Measurements from ENCODE around the gene SPHK1. TPM values are rescaled to one million over a fixed set of nuclear protein-coding genes. Genes with fewer than 3 reads are reported as not detected.

SPHK1 gene
- total RNA-seq, 1 experiment from 2014 or later = 41.2 TPM

DNA sequence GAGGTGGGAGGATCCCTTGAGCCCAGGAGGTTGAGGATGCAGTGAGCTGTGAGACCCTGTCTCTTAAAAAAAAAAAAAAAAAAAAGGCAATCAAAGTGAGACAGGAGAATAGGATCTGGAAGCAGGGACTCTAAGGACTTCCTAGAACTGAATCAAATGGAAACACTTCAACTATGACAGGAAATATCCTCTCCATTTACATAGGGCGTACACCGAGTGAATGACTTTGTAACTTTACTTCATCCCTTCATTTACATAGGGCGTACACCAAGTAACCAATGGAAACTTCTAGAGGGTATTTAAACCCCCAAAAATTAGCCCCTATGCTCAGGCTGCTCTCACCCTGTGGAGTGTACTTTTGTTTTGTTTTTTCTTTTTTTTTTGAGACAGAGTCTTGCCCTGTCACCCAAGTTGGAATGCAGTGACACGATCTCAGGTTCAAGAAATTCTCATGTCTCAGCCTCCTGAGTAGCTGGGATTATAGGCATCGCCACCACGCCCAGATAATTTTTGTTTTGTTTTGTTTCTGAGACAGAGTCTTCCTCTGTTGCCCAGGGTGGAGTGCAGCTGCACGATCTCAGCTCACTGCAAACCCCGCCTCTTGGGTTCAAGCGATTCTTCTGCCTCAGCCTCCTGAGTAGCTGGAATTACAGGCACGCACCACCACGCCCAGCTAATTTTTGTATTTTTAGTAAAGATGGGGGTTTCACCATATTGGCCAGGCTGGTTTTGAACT is 21.1 kb upstream of the SPHK1 start:
- DNase-seq (ENCODE audit: low read depth) = no peak

DNA sequence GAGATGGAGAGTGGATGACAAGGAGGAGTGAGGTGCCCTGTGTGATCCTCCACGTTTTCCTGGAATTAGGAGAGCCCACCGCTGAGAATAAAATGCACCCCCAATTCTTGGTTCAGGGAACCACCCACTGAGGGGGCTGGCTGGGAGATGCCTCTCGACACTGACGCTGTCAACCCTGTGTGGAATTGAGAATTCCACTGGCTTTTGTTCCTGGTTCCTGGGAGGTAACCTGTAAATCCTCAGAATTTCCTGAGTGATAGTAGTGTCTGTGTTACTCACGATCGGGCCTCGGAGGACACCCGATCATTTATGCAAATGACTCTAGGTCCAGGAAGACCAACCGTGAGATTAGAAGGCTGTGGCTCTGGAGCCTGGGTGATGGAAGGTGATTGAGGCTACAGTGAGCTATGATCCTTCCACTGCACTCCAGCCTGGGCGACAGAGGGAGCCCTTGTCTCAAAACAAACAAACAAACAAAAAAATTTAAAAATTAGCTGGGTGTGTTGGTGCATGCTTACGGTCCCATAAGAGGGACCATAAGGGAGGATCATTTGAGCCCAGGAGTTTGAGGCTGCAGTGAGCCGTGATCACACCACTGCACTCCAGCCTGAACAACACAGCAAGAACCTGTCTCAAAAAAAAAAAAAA is 19.0 kb upstream of the SPHK1 start:
- no peak for DNase-seq (ENCODE audit: low read depth)

DNA sequence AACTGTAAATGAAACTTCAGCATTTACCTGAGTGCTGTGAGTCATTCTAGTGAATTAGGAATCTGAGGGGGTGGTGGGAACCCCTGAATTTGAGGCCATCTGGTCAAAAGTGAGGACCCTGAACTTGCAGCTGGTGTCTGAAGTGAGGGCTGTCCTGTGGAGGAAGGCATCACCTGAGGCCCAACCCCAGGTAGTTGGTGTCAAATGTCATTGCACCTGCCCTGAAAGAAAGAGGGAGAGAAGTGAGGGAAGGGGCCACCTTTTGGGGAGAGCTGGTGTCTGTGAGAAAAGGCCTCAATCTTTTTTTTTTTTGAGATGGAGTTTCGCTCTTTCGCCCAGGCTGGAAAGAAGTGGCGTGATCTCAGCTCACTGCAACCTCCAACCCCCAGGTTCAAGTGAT is 18.2 kb upstream of the SPHK1 start:
- no peak for DNase-seq (ENCODE audit: low read depth)

DNA sequence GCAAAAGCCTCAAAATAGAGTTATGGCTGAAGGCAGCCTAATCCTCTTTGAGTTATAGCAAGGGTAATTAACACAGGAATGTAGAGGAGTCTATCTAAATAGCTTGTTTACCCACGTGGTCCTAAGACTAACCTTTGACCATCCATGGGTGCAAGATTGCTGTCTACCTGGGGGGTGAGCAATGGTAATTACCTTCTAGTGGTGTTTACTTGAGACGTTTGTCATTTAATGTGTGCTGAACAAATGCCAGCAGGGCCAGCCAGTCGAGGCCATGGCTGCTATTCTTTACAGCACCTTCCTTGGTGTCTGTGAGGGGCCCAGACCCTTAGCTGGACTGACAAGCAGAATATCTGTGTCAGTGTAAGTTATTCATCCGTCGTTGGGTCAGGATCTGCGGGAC is 16.8 kb upstream of the SPHK1 start:
- DNase-seq (ENCODE audit: low read depth) = no peak

DNA sequence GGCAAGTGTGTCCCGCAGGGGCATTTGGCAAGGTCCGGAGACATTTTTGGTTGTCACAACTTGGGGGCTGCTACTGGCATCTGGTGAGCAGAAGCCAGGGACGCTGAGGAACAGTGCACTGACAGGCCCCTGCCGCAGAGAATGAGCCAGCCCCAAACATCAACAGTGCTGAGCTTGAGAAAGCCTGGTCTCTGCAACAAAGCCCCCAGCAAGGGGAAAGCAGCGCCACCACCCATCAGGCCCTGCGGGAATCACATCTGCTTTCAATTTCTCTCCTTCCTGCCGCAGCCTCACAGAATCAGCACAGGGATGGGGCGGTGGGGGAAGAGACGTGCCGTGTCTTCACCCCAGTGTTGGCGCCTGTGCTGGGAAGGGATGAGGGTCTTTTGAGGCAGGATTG is 15.9 kb upstream of the SPHK1 start:
- no peak for DNase-seq (ENCODE audit: low read depth)

DNA sequence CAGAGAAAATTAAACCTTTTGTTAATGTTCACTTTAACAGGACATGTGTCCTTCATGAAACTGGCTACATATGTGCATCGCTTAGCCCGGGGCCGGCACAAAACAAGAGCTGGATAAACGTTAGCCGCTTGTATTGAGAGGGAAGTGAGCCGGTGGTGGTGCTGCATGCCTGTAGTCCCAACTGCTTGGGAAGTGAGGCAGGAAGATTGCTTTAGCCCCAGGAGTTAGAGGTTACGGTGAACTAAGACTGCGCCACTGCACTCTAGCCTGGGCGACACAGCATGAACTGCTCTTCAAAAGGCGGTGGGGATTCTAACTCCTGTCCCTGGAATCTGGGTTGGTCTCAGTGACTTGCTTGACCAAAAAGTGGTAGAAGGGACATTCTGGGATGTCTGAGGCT is 15.0 kb upstream of the SPHK1 start:
- no peak for DNase-seq (ENCODE audit: low read depth)

DNA sequence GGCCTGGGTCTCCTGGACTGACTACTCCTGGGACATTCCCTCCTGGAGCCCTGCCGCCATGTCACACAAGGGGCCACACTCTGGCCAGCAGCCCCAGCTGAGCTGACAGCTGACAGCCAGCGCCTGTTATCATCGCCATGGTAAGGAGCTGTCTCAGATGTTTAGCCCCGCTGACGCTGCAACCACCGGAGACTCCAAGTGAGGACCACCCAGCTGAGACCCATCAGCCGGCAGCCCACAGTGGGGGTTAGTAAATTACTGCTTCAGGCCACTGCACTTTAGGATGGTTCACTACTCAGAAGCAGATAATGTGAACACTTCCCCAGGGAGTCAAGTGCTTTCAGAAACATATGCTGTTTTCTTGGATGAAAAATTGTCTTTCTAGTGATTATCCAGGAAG is 14.6 kb upstream of the SPHK1 start:
- no peak for DNase-seq (ENCODE audit: low read depth)

DNA sequence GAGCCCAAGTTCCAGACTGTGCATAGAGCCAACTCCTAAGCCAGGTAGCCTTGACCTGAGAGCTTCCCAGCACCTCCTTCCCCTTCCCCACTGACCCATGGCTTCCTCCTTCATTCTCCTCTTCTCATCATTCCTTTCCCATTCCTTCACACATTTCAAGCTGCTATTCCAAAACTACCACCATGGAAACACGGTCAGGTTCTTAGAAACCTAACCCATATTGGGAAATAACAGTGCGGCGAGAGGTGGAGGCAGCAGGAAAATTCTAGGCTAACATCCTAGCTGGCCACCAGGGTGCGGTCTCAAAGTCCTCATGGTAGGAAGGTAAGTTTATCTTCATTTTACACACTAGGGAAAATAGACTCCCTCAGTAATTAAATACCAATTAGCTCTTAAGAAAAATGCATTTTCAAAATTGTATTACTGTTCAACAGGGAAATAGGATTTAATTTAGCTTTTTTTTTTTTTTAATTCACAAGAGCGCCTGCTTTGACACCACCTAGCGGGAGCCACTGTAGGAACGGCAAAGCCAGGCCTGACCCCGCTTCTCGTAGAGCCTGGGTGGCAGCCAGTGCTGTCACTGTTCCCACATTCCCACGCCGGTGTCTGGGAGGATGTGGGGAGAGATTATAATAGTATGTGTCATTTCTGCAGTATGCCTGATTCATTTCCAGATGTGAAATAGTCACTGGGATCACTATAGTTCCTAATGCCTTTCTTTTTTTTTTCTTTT is 14.0 kb upstream of the SPHK1 start:
- DNase-seq (ENCODE audit: low read depth) = peak; percentile 96

DNA sequence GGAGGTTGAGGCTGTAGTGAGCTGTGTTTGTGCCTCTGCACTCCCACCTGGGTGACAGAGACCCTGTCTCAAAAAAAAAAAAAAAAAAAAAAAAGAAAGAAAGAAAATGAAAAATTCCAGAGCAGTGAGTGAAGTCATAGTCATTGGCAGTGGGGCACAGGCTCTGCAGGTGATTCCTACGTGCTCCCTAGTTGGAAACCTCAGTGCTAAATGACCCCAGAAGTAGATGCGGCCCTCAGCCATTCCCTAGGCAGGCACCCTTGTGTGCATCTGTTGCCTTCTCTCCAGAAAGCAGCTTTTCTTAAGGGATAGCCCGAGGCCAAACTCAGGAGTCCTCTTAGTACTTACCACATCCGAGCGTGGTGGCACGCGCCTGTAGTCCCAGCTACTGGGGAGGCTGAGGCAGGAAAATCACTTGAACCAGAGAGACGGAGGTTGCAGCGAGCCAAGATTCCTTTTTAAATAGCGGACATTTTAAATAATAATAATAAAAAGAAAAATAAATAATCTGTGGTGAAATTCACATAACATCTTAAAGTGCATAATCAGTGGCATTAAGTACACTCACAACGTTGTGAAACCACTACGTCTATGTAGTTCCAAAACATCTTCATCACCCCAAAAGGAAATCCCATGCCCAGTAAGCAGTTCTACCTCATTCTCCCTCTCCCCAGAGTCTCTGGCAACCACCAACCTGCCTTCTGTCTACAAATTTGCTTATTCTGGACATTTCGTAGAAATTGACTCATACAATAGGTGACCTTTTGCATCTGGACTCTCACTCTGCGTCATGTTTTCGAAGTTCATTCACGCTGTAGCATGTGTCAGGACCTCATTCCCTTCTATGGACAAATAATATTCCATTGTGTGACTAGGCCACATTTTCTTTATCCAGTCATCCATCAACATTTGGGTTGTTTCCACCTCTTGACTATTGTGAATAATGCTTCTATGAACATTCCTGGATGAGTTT is 12.5 kb upstream of the SPHK1 start:
- peak; percentile 94 for DNase-seq (ENCODE audit: low read depth)

DNA sequence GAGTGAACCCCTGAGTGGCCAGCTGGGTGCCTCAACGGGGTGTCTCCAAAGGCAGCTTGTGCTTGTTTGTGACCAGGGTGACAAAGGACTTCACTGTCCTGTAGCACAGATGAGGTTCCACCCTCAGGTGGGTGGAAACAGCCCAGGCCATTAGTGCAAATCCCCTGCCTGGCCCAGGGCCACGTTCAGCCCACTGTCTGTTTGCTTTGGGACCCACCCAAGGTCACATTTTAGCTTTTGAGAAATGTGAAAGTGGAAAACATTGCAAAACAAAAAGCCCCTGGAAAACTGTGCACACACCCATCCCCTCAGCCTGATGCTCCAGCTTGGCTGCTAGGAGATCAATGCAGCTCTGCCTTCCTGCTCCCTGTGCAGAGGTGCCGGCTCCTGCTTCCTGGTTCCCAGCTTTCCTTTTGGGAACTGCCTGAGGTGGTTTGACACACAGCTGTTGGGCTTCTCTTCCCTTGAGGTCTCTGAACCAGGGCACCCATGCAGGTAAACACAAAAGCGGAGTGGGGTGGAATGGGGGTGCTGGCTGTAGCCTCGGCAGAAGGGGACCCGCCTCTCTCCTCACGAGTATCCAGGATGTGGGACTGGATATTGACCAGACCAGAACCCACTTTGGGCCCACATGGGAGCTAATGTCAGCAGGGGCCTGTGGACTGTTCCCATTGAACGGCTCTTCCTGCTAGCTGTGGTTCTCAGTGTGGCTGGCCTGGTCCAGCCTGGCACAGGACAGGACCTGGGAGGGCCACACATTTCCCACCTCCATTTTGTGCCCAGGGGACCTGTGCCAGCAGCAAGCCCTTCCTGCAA is 7.9 kb upstream of the SPHK1 start:
- DNase-seq (ENCODE audit: low read depth) = no peak

DNA sequence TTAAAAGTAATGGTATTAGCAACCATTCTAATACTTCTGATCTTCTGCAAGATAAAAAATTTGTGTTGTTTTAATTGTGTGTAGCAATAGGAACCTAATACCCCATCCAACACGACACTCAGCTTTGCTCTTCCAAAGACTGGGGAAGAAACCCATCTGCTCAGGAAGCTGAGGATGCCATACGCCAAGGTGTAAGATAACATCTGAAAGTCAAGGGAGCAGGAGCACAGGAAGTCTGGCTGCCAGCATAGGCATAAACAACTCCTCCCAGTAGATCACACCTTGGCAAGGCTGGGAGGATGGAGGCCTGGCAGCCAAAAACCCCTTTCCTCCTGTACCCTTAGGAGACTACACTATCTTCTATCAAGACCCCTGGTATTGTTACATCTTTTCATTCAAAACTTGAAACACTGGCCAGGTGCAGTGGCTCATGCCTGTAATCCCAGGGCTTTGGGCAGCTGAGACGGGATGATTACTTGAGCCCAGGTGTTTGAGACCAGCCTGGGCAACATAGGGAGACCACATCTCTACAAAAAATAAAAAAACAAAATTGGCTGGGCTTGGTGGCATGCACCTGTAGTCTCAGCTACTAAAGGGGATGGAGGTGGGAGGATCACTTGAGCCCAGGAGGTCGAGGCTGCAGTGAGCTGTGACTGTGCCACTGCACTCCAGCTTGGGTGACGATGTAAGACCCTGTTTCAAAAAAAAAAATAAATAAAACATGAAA is 5.7 kb upstream of the SPHK1 start:
- no peak for DNase-seq (ENCODE audit: low read depth)

DNA sequence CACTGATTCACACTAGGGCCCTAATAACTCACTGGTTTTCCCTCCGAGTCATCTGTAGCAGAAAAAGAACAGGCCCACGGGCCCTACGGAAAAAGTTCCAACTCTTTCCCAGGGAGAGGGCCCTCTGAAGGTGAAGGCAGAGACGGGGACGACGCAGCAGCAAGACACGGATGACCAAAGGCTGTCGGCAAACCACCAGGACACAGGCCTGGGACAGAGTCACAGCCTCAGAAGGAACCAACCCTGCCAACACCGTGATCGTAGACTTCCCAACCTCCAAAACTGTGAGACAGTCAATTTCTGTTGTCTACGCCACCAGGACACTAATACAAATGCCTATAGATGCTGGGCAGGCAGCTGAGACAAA is 5.2 kb upstream of the SPHK1 start:
- DNase-seq (ENCODE audit: low read depth) = no peak

DNA sequence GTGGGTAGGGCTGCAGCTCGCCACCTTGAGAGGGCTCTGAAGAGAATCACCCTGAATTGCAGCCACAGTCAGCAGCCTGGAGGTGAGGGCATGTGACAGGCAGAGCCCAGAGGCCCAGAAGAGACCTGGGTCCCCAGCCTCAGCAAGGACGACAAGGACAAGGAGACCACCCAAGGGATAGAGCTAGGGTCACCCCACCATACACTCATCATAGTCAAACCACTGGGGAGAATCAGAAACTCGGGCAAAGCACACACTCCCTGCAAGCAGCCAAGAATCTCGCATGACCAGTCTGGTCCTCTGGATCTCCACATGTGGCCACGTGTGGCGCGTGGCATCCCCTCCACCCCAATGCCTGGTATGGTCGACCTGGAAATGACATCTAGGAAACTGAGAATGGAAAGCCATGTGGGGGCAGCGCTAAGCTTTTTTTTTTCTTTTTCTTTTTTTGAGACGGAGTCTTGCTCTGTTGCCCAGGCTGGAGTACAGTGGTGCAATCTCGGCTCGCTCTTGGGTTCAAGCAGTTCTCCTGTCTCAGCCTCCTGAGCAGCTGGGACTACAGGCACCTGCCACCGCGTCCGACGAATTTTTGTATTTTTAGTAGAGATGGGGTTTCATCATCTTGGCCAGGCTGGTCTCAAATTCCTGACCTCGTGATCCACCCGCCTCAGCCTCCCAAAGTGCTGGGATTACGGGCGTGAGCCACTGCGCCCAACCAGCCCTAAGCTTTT is 4.6 kb upstream of the SPHK1 start:
- DNase-seq (ENCODE audit: low read depth) = no peak

DNA sequence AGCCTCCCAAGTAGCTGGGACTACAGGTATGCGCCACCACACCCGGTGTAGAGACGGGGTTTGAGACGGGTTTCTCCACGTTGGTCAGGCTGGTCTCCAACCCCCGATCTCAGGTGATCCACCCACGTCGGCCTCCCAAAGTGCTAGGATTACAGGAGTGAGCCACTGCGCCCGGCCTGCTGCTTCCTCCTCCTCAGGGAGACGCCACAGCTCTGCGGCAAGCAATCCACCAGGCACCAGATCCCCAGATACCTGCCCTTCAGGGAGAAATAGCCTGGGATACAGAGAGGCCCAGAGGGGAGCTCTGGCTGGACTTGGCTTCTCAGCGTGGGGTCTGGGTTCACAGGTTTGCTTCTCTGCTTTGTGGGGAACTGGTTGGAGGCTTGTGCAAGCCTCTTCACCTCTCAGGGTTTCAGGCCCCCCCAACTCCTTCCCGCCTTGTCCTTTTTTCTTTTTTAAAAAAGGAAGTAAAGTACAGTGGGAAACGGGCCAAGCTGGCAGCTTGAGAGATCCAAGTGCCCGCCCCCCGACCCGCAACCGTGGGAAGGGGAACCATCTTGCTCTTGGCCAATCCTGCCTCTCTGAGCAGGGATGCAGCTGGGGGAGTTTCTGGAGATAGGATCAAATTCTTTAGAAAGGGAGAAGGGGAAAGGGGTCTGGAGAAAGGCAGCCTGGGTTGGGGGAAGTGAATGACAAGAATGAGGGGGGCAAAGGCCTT is 2.6 kb upstream of the SPHK1 start:
- no peak for DNase-seq (ENCODE audit: low read depth)

DNA sequence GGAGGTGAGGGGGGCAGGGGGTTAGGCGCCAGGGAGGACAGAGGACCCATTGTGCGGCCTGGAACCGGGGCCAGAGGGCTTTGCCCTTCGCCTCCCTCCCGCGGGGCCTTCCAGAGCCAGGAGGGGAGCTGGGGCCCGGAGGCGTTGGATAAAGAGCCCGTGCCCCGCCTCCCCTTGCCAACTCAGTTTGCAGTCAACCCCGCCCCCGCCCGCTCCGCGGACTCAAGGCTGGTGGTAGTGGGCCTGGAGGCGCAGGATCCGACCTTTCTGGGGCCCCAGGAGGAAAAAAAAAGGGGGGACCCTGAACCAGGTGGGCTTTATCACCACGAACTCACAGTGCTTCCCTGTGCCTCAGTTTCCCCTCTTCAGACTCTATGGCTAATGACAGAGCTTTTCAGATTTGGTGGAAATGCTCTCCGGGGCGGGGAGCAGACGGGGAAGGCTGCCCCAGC is 2.0 kb upstream of the SPHK1 start:
- DNase-seq (ENCODE audit: low read depth) = no peak

DNA sequence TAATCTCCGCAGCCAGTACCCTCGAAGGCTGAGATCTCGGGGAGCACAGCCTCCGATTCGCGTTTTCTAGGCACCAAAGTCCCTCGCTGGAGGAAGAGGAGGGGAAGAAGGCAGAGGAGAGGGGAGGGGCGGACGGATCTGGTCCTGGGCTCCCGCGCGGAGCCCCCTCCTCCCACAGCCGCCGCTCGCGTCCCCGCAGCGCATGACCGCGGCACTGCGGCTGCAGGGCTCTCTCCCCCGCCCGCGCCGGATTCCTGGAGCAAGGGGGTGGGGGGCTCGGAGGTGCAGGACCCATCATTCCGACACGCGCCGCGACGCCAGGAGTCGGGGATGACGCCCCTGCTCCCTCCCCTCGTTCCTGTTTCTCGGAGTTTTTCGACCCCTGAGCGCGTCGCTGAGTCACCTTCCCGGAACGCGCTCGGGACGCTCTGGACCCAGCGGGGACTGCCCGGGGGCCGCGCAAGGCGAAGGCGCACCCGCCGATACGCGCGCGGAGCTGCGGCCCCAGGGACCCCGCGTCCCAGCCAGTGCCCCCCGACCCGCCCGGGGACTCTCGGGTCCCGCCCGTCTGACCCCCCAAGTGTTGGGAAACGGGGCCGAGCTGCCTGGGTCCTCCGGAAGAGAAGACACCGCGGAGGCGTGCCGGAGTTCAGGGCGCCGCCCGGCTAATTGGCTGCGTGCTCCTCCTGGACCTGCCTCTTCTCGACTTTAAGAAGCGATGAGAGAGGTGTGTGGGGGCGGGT is 1.4 kb upstream of the SPHK1 start:
- peak; percentile 66 for DNase-seq (ENCODE audit: low read depth)

DNA sequence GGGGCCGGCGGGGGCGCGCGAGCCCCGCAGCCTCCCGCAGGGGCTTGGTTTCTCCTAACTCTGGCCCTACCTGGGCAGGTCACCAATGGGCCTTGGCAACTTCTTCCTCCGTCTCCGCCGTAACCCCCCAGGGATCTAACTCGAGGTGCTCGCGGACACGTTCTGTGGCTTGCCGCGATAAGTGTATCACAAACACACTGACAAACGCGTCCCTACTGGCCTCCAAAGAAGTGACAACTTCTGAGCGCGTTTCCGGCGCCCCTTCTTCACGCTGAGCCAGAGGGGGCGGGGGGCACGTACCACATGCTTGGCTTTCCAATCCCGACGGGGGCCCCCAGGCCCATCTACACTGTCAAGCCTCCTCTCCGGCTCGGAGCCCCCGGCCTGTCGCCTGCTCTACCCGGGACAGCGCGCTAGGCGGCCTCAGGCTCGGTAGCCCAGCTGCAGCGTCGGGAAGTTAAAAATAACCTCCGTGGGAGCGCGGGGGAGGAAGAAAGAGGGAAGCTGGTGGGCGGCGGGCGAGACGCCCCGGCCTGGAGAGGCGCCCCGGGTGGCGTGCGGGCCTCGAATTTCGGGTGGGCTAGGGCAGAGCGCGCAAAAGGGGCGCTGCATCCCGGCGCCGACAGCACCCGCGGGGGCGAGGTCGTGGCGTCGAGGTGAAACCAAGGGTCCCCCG is 725 bp upstream of the SPHK1 start:
- DNase-seq (ENCODE audit: low read depth) = peak; percentile 59

Measured in M059J (cell line).